Measurements from ENCODE around the gene ZFP36L2. TPM values are rescaled to one million over a fixed set of nuclear protein-coding genes. Genes with fewer than 3 reads are reported as not detected.

The ZFP36L2 gene
- total and polyA plus RNA-seq, 2 experiments from 2014 or later: 37.9 to 38.4 TPM

- Mint-ChIP-seq H3K36me3 (ENCODE audit: low read depth) (no peaks in the 10 kb centered on the region; the same call in 2 of the 3 replicates), H3K4me1 (peaks cover 13% of the 10 kb centered on the region), H3K4me3 (no peak overlapping the region), H3K9me3 (no peaks in the 10 kb centered on the region), H3K27ac (no peak overlapping the region), H3K27me3 (ENCODE audit: insufficient read depth, low read depth, poor library complexity) (peaks cover 23% of the 10 kb centered on the region)
- Histone ChIP-seq H3K27ac (ENCODE audit: low read depth) (no peak overlapping the region), H3K27me3 (ENCODE audit: insufficient read depth) (no peaks in the 10 kb centered on the region), H3F3A (replicated peaks; ENCODE audit: low read depth) (no peaks in the 10 kb centered on the region), H4K20me1 (replicated peaks; ENCODE audit: insufficient read depth) (no peaks in the 10 kb centered on the region), H3K36me3 (ENCODE audit: insufficient read depth) (no peaks in the 10 kb centered on the region), H3K9me2 (ENCODE audit: insufficient read depth) (no peaks in the 10 kb centered on the region), H3K4me1 (ENCODE audit: insufficient read depth) (no peaks in the 10 kb centered on the region), H3K79me2 (replicated peaks; ENCODE audit: insufficient read depth) (no peaks in the 10 kb centered on the region), H3K4me3 (no peak overlapping the region), H3K4me2 (no peak overlapping the region), H2AFZ (no peak overlapping the region)
- DNase-seq (ENCODE audit: low spot score) (no peak), ATAC-seq (no peak)
- no peak for TF ChIP-seq POLR2AphosphoS5 (IDR thresholded peaks at IDR 0.05; ENCODE audit: low read depth)
- no peak for TF ChIP-seq EZH2phosphoT487 (IDR thresholded peaks at IDR 0.05; ENCODE audit: unreplicated experiment)
- TF ChIP-seq, protein P1, sequence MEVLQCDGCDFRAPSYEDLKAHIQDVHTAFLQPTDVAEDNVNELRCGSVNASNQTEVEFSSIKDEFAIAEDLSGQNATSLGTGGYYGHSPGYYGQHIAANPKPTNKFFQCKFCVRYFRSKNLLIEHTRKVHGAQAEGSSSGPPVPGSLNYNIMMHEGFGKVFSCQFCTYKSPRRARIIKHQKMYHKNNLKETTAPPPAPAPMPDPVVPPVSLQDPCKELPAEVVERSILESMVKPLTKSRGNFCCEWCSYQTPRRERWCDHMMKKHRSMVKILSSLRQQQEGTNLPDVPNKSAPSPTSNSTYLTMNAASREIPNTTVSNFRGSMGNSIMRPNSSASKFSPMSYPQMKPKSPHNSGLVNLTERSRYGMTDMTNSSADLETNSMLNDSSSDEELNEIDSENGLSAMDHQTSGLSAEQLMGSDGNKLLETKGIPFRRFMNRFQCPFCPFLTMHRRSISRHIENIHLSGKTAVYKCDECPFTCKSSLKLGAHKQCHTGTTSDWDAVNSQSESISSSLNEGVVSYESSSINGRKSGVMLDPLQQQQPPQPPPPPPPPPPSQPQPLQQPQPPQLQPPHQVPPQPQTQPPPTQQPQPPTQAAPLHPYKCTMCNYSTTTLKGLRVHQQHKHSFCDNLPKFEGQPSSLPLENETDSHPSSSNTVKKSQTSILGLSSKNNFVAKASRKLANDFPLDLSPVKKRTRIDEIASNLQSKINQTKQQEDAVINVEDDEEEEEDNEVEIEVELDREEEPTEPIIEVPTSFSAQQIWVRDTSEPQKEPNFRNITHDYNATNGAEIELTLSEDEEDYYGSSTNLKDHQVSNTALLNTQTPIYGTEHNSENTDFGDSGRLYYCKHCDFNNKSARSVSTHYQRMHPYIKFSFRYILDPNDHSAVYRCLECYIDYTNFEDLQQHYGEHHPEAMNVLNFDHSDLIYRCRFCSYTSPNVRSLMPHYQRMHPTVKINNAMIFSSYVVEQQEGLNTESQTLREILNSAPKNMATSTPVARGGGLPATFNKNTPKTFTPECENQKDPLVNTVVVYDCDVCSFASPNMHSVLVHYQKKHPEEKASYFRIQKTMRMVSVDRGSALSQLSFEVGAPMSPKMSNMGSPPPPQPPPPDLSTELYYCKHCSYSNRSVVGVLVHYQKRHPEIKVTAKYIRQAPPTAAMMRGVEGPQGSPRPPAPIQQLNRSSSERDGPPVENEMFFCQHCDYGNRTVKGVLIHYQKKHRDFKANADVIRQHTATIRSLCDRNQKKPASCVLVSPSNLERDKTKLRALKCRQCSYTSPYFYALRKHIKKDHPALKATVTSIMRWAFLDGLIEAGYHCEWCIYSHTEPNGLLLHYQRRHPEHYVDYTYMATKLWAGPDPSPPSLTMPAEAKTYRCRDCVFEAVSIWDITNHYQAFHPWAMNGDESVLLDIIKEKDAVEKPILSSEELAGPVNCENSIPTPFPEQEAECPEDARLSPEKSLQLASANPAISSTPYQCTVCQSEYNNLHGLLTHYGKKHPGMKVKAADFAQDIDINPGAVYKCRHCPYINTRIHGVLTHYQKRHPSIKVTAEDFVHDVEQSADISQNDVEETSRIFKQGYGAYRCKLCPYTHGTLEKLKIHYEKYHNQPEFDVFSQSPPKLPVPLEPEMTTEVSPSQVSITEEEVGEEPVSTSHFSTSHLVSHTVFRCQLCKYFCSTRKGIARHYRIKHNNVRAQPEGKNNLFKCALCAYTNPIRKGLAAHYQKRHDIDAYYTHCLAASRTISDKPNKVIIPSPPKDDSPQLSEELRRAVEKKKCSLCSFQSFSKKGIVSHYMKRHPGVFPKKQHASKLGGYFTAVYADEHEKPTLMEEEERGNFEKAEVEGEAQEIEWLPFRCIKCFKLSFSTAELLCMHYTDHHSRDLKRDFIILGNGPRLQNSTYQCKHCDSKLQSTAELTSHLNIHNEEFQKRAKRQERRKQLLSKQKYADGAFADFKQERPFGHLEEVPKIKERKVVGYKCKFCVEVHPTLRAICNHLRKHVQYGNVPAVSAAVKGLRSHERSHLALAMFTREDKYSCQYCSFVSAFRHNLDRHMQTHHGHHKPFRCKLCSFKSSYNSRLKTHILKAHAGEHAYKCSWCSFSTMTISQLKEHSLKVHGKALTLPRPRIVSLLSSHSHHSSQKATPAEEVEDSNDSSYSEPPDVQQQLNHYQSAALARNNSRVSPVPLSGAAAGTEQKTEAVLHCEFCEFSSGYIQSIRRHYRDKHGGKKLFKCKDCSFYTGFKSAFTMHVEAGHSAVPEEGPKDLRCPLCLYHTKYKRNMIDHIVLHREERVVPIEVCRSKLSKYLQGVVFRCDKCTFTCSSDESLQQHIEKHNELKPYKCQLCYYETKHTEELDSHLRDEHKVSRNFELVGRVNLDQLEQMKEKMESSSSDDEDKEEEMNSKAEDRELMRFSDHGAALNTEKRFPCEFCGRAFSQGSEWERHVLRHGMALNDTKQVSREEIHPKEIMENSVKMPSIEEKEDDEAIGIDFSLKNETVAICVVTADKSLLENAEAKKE (CRISPR knock-in tag; IDR thresholded peaks at IDR 0.05): no peak
- no peak for TF ChIP-seq JUNB (IDR thresholded peaks at IDR 0.05; ENCODE audit: unreplicated experiment)
- TF ChIP-seq ZNF114 (CRISPR knock-in tag; IDR thresholded peaks at IDR 0.05): no peak
- no peak for TF ChIP-seq REST (IDR thresholded peaks at IDR 0.05; ENCODE audit: unreplicated experiment)
- TF ChIP-seq CREB1 (CRISPR knock-in tag; IDR thresholded peaks at IDR 0.05; ENCODE audit: low read depth): no peak
- no peak for TF ChIP-seq ZNF331 (CRISPR knock-in tag; IDR thresholded peaks at IDR 0.05; ENCODE audit: low read depth)
- TF ChIP-seq, protein P2, sequence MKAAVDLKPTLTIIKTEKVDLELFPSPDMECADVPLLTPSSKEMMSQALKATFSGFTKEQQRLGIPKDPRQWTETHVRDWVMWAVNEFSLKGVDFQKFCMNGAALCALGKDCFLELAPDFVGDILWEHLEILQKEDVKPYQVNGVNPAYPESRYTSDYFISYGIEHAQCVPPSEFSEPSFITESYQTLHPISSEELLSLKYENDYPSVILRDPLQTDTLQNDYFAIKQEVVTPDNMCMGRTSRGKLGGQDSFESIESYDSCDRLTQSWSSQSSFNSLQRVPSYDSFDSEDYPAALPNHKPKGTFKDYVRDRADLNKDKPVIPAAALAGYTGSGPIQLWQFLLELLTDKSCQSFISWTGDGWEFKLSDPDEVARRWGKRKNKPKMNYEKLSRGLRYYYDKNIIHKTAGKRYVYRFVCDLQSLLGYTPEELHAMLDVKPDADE (IDR thresholded peaks at IDR 0.05): no peak
- TF ChIP-seq CTCF (conservative IDR thresholded peaks at IDR 0.05; ENCODE audit: low read depth in 2 of 2): no peak
- no peak for TF ChIP-seq EZH2 (IDR thresholded peaks at IDR 0.05; ENCODE audit: low read depth, unreplicated experiment)
- no peak for TF ChIP-seq NANOG (IDR thresholded peaks at IDR 0.05; ENCODE audit: borderline replicate concordance)
- no peak for TF ChIP-seq STAT1 (IDR thresholded peaks at IDR 0.05; ENCODE audit: unreplicated experiment)
These were observed 24.9 kb downstream of the ZFP36L2 start for GRCh38 chr2:43201497-43201896.

Measured in GM23338 (cell line).